H1 (cell line): ENCODE measurements around the gene ARHGDIB.

Experiments used
- ASH2L ChIP-seq: fragments of 200-600, 300-600 bp; sonication (generic); IDR thresholded peaks from one replicate; pipeline ENCODE4 v1.7.1; 2017; ENCODE audit warnings: low read length
- CTBP2 ChIP-seq: IDR thresholded peaks from 2 replicates; pipeline ENCODE4 v1.7.0; 2011; ENCODE audit warnings: borderline replicate concordance, mild to moderate bottlenecking, moderate library complexity, mixed read lengths, low read length; ENCODE audit not compliant: insufficient read depth, insufficient read length
- CTCF ChIP-seq, 3 experiments: IDR thresholded peaks; 1 replicate in 2 of 3; 2 replicates in 1 of 3; pipeline versions ENCODE4 v1.5.1 to v1.6.1; 2011; ENCODE audit warnings: low read length in 3 of 3, mild to moderate bottlenecking in 3 of 3, inconsistent platforms in 2 of 3, low read depth in 1 of 3, moderate library complexity in 1 of 3; ENCODE audit not compliant: insufficient read depth in 1 of 3; ENCODE audit errors: control extremely low read depth in 1 of 3
- EP300 ChIP-seq, 2 experiments: IDR thresholded peaks; 1 replicate in 1 of 2; 2 replicates in 1 of 2; pipeline ENCODE4 v1.6.1; 2011 to 2012; ENCODE audit warnings: low read depth in 2 of 2, low read length in 2 of 2, mild to moderate bottlenecking in 2 of 2, borderline replicate concordance in 1 of 2, inconsistent platforms in 1 of 2, moderate library complexity in 1 of 2
- EZH2 ChIP-seq: fragments of 200-600 bp; sonication (generic); IDR thresholded peaks from 2 replicates; pipeline ENCODE4 v1.7.1; 2012; ENCODE audit warnings: low read depth, mild to moderate bottlenecking, moderate library complexity, low read length, inconsistent platforms; ENCODE audit not compliant: severe bottlenecking
- NANOG ChIP-seq: IDR thresholded peaks from 2 replicates; pipeline ENCODE4 v1.6.1; 2011; ENCODE audit warnings: low read length, low read depth, mild to moderate bottlenecking, inconsistent platforms; ENCODE audit not compliant: insufficient read depth, poor library complexity, severe bottlenecking
- TF ChIP-seq, protein P1 (sequence below): IDR thresholded peaks from 2 replicates; pipeline ENCODE4 v1.6.1; 2011; ENCODE audit warnings: low read depth, mild to moderate bottlenecking, low read length; ENCODE audit not compliant: insufficient read depth

DNA sequence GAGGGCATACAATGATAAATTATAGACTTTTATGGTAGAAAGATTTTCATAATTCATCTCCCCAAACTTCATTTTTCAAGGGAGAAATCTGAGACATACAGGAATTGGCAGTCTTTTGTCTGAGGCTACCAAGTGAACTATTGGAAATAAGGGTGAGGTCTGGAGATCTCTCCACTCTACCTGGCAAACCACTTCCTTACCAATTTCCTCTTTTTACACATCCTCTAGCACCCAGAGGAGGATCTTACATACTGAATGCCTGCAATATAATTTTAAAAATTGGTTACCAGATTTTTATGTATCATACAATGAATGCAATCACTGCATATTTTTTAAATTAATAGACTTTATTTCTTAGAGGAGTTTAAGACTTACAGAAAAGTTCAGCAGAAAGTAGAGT, 18.1 kb upstream of the ARHGDIB start:
- no peak for TF ChIP-seq NANOG
- no peak for TF ChIP-seq CTBP2
- TF ChIP-seq, protein P1, sequence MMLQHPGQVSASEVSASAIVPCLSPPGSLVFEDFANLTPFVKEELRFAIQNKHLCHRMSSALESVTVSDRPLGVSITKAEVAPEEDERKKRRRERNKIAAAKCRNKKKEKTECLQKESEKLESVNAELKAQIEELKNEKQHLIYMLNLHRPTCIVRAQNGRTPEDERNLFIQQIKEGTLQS = no peak
- TF ChIP-seq EP300 (IDR thresholded peaks at IDR 0.05; ENCODE audit: borderline replicate concordance in 1 of 2, low read depth in 2 of 2, low read length in 2 of 2) = no peak
- TF ChIP-seq ASH2L = no peak
- TF ChIP-seq EZH2 = no peak
- TF ChIP-seq CTCF (IDR thresholded peaks at IDR 0.05; ENCODE audit: control extremely low read depth in 1 of 3, insufficient read depth in 1 of 3, low read depth in 1 of 3, low read length in 3 of 3) = no peak
